Raji (cell line): ENCODE data around the gene NEDD4L.

Source experiments
- POLR2A ChIP-seq: IDR thresholded peaks from 2 replicates; pipeline ENCODE4 v1.6.1; 2011; ENCODE audit warnings: low read depth, low read length, control low read depth; ENCODE audit not compliant: insufficient read depth

The NEDD4L gene

GRCh38 chr18:58112174-58112573 is 68.1 kb downstream of the NEDD4L start:
- no peak for TF ChIP-seq POLR2A

DNA sequence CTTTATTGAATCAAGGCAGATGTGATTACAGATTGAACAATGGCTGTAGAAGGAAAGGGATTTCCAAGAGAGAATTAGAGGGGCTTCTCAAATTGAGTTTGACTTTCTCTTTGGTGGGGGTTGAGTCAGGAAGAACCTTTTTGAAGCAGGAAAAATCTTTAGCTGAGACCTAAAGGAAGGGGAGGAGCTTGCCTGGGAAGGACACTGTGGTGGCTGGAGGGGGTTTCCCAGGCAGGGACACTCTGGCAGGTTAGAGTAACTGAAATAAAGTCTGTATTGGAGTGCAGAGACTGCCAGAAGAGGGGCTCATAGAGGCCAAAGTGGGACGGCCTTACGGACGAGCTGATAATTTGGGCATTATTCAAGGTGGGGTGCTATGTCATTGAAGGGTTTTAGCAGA is 69.3 kb downstream of the NEDD4L start:
- no peak for TF ChIP-seq POLR2A

DNA sequence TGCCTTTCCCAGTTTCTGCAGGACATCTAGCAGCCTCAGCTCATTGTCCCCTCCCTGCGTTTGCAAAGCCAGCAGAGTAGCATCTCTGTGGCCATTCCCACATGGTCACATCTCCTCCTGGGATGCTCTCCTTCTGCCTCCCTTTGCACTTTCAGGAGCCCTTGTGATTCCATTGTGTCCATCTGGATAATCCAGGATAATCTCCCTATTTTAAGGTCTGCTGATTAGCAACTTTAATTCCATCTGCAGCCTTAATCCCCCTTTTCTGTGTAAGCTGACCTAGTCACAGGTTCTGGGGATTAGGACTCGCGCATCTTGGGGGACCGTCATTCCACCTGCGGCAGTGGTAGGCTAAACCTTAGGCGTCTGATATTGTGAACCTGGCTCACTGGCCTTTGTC is 70.7 kb downstream of the NEDD4L start:
- no peak for TF ChIP-seq POLR2A

- no peak for TF ChIP-seq POLR2A
These were observed 72.8 kb downstream of the NEDD4L start for GRCh38 chr18:58116818-58117217.

DNA sequence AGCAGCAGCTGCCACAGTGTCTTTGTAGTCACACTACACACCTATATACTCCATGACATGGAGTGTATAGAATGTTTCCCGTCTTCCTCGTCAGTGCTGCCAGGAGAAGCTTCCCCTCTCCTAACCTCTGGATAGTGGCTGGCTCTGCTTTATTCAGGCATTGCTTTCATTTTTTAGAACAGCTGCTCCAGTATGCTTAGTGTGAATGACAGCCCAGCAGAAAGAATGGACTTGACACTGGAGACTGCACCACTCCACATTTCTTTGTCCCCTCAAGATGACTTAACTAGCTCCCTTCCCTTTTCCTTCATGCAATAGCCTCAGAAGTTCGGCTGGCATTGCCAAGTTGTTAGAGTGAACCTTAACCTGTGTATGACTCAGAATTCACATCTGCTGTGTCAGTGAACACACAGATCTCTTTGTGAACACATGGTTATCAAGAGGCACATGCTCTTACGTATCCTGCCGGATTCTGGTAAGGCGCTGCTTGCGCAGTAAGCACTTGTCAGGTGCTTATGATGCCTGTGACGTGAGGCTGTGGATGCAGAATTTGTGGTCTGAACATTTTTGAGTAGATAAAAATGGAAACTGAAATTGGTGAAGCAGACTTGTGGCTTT is 73.9 kb downstream of the NEDD4L start:
- TF ChIP-seq POLR2A, result no peak

- TF ChIP-seq POLR2A, result no peak
These were observed 74.5 kb downstream of the NEDD4L start for GRCh38 chr18:58118536-58118935.

GRCh38 chr18:58119819-58120218 is 75.8 kb downstream of the NEDD4L start:
- TF ChIP-seq POLR2A, result no peak

DNA sequence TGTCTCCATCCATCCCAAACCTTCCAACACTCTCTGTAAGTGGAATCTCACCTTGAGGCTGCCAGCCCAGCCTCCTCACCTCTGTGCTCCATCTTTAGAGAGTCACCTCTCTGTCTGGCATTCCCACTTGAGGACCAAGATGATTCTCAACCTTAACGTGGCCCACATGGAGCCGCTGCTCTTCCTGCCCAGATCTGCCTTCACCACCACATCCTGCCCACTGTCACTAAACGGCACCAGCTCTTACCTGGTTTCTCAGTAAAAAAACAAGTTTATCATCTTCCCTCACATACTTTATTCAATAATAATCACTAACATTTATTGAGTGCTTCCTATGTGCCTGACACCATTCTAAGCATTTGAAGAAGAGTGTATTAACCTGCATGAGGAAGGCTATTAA is 80.4 kb downstream of the NEDD4L start:
- no peak for TF ChIP-seq POLR2A

- TF ChIP-seq POLR2A, result no peak
These were observed 81.2 kb downstream of the NEDD4L start for GRCh38 chr18:58125183-58125582.

- no peak for TF ChIP-seq POLR2A
These were observed 81.7 kb downstream of the NEDD4L start for GRCh38 chr18:58125756-58126155.

GRCh38 chr18:58128381-58129374 is 84.7 kb downstream of the NEDD4L start:
- TF ChIP-seq POLR2A, result no peak

DNA sequence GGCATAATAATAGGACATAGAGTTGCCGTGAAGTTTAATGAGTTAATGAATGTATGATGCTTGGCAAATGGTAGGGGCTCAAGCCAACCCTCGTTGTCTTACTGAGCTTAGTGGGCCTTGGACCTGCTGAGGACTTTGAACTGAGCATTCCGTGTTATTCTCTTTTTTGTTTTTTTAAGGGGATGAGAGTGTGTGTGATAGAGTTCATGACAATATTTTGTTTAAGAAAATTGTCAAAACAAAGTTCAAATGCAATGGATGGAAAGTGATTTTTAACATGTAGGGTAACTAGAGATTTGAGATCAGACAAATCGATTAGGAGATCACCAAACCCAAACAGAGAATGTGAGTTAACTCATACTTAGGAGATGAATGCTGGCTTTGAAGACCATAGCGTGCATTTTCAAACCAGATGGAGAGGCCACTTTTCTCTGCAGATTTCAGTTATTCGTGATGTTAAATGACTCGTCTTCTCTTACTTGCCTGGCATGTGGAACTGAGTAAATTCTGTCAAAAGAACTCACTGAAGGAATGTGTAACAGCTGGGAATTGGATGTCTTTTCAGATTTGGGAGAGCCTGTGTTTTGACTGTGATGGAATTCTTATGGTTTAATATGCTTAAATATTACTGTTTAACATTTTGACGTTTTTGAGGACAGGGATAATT is 88.7 kb downstream of the NEDD4L start:
- no peak for TF ChIP-seq POLR2A

DNA sequence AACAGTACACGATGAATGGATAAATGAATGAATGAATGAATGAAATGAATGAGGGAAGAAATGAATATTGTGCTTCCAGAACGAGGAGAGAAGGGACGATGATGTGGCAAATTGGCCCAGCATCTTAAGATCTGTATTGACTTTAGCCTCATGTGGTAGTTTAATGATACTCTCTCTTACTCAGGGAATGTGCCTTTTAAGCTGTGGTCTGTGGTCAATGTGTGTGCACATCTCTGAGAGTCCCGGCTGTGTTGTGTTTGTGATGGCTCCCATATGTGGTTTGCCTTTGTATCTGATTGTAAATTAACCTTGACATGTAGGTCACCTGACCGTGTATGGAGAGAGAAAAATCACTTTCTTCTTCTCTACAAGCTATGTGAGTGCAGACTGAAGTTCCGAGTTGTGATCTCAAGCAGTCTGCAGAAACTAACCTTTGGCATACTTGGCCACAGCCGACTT is 91.2 kb downstream of the NEDD4L start:
- TF ChIP-seq POLR2A, result no peak

GRCh38 chr18:58135701-58136331 is 91.8 kb downstream of the NEDD4L start:
- TF ChIP-seq POLR2A, result no peak

DNA sequence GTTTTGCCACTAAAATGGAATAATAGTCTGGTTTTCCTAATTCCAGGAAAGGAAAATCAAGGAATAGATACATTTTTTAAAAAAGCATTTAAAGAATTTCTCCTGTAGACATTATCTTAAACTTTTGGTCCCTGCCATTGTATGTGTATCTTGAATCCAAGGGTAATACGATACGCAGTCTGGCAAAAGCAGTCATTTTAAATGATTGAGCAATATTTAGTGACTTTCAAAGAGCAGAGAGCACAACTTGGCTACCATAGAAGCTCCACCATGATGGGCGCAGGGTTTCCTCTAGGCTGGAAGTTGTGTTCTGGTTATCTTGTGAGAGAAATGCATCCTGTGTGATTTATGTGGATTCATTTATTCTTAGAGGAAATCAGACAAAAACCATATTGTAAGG is 92.9 kb downstream of the NEDD4L start:
- TF ChIP-seq POLR2A, result no peak
